Effector memory CD4-positive, alpha-beta T cell (primary cell): ENCODE data around the gene PMFBP1.

Experiments used
- DNase-seq, 3 donors: peaks; one replicate each; pipeline ENCODE4 v3.0.0-alpha.2; 2020
- H3K27ac ChIP-seq: 2 replicates; pipeline ENCODE4 v1.7.0; 2013; ENCODE audit warnings: mild to moderate bottlenecking, low read length, moderate library complexity; ENCODE audit not compliant: insufficient read depth, poor library complexity, severe bottlenecking
- H3K27me3 ChIP-seq: replicated peaks from 2 replicates; pipeline ENCODE4 v1.7.0; 2013; ENCODE audit warnings: mild to moderate bottlenecking, low read length; ENCODE audit not compliant: insufficient read depth, control insufficient read depth, poor library complexity, severe bottlenecking
- H3K36me3 ChIP-seq: 2 replicates; pipeline ENCODE4 v1.7.0; 2013; ENCODE audit warnings: mild to moderate bottlenecking, low read length, moderate library complexity; ENCODE audit not compliant: control insufficient read depth, insufficient read depth
- H3K4me1 ChIP-seq: 2 replicates; pipeline ENCODE4 v1.7.0; 2013; ENCODE audit warnings: low read length, mild to moderate bottlenecking; ENCODE audit not compliant: control insufficient read depth, insufficient read depth, poor library complexity, severe bottlenecking
- H3K4me3 ChIP-seq: 2 replicates; pipeline ENCODE4 v1.7.0; 2013; ENCODE audit warnings: low read length, low read depth, mild to moderate bottlenecking; ENCODE audit not compliant: insufficient read depth, poor library complexity, severe bottlenecking
- H3K9me3 ChIP-seq: 2 replicates; pipeline ENCODE4 v1.7.0; 2013; ENCODE audit warnings: mild to moderate bottlenecking, low read length, moderate library complexity; ENCODE audit not compliant: control insufficient read depth

PMFBP1 gene

DNA sequence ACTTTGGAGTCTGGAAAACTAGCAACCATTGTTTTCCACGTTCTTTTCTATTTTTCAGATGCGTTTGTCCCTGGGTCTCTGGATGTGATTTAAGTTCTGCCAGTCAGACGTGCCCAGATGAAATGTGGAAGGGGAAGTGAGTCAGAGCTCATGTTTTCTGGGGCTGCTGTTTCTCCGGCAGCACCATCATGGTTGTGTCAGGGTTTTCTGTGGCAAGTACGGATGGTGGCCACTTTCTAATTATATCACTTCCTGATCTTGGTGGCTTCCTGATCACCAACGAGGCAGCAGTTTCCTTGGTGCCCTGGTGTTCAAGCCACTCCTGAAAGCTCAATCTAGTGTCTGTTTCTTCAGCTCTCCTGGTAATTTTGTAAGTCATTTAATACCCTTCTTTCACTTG, 31.4 kb upstream of the PMFBP1 start:
- Histone ChIP-seq H3K36me3 (no peaks in the 10 kb centered on the region), H3K4me3 (no peak overlapping the region), H3K9me3 (no peaks in the 10 kb centered on the region), H3K27ac (no peak overlapping the region), H3K4me1 (no peaks in the 10 kb centered on the region), H3K27me3 (no peaks in the 10 kb centered on the region)
- no peak for DNase-seq

DNA sequence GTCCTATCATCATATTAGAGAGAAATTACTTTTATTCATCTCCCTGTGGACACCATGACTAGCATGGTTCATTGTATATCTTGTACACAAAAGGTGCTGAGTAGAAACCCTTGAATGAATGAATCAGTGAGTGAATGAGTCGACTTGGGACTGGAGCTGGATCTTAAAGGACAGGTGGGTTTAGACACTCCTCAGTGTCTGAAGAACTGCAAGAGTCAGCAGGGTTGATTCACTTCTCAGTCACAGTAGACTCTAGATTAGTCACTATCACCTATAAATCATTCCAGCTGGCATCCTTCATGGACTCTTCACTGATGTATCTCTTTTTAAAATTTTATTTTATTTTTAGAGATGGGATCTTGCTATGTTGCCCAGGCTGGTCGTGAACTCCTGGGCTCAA, 30.1 kb upstream of the PMFBP1 start:
- Histone ChIP-seq H3K27me3 (no peaks in the 10 kb centered on the region), H3K36me3 (no peaks in the 10 kb centered on the region), H3K4me3 (no peak overlapping the region), H3K27ac (no peak overlapping the region), H3K4me1 (no peaks in the 10 kb centered on the region), H3K9me3 (no peaks in the 10 kb centered on the region)
- no peak for DNase-seq

DNA sequence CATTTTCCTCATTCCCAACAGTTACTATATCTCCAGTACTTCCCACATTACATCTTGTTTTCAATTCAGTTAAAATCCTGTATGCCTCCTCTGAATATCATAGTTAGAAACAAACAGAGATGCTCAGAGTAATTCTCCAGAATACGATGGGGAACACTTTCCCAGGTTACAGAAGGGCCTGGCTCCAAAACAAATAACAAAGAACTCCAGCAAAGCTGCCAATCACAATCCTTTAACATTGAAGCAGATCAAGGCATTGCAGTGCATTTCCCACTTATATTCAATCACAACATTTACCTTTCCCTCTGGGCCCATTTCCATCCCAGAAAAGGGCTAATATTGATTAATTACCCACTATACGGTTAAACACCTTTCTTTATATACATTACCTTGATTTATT, 29.4 kb upstream of the PMFBP1 start:
- DNase-seq = no peak
- no peak overlapping the region for H3K27ac ChIP-seq
- H3K36me3 ChIP-seq = no peaks in the 10 kb centered on the region
- H3K9me3 ChIP-seq = no peaks in the 10 kb centered on the region
- H3K27me3 ChIP-seq = no peaks in the 10 kb centered on the region
- no peaks in the 10 kb centered on the region for H3K4me1 ChIP-seq
- no peak overlapping the region for H3K4me3 ChIP-seq

DNA sequence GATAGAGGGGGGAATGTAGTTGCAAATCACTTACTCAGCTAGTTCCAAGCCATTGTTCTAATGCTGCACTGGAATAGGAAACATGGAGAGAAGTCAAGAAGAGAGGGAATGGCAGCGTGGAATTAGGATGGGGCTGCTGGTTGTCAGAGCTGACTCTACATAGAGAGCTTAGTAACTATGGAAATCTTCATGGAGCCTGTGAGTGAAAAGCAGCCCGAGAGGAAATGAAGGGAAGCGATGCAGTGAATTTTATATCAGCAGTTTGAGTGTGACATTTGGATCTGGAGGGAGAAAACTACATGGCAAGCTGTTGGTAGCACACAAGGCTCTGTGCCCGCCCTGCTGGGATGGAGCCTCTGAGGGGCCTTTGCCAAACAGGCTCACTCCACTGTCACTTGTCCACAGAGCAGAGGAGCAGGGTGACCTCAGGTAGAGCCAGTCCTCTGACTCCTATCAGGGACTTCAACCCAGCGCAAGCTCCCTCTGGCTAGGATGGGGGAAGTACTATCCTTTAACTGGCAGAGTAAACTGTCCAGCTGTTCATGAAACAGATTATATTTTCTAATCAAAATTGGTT, 27.9 kb upstream of the PMFBP1 start:
- Histone ChIP-seq H3K27me3 (no peaks in the 10 kb centered on the region), H3K4me1 (no peaks in the 10 kb centered on the region), H3K9me3 (no peaks in the 10 kb centered on the region), H3K27ac (no peak overlapping the region), H3K36me3 (no peaks in the 10 kb centered on the region), H3K4me3 (no peak overlapping the region)
- no peak for DNase-seq

DNA sequence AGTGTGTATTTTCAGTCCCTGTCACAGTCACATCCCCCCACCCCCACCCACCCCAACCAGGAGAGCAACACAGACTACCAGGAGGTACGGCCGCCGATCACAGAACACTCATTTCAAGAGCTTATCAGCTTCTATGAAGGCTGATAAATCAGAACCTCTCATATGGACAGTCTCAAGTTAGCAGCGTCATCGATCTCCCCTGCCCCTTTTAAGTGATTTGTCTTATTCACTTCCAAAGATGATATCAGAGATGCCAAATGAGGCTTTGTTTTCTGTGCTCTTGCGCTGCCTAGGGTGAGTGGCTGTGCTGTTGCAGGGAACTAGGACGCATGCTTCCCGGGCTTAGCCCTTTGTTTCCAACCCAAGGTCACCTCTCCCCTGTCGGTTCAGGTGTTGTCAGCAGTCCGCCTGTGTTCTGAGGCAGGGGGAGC, 26.8 kb upstream of the PMFBP1 start:
- Histone ChIP-seq H3K4me1 (no peaks in the 10 kb centered on the region), H3K27me3 (no peaks in the 10 kb centered on the region), H3K27ac (no peak overlapping the region), H3K9me3 (no peaks in the 10 kb centered on the region), H3K4me3 (no peak overlapping the region), H3K36me3 (no peaks in the 10 kb centered on the region)
- DNase-seq = no peak

DNA sequence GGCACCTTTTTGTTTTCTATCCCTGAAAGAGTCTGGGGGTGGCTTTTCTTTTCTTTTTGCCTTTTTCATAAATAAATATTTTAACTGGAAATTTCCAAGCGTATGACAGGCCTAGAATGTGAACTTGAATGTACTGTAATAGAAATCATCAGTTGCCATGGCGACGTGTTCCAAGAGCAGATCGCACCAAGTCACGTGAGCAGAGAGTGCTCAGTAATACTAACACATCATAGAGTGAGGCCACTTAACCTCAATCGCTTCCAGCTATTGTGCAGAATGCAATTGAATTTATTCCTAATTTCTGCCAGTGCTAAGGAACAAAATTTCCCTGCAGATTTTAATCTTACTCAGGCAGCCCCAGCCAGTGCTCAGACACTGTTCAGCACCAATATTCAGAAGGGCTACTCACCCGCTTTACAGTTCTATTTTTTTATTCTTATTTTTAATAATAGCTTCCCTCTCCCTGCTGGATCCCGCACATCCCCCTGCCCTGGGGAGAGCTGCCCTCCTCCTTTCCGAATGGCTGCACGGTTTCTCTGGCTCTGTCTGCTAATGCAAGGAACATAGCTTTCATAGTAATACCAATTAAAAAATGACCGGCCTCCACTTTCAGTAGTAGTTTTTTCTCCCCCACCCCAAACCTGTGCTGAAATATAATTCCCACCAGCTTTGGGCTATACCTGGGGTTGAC, 26.2 kb upstream of the PMFBP1 start:
- H3K4me3 ChIP-seq = no peak overlapping the region
- no peak for DNase-seq
- H3K9me3 ChIP-seq = no peaks in the 10 kb centered on the region
- H3K27me3 ChIP-seq = no peaks in the 10 kb centered on the region
- no peaks in the 10 kb centered on the region for H3K4me1 ChIP-seq
- H3K27ac ChIP-seq = no peak overlapping the region
- H3K36me3 ChIP-seq = no peaks in the 10 kb centered on the region

DNA sequence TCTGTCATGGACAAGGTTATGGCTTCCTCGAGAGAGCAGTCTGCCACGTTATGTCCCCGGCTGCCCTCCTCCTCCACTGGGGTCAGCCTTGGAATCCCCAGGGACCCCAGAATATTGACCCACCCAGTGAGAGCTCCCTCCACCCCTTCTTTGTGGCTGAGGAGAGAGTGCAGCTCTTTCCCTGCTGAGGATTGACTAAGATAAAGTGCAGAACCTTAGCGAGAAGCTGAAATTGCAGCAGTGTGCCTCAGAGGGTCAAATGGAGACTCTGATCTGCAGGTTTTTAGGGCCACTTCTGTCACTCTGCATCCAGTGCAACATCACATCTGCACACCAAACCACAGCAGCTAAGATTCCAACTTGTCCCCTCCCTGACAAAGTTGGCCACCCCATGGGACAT, 25.6 kb upstream of the PMFBP1 start:
- Histone ChIP-seq H3K27me3 (no peaks in the 10 kb centered on the region), H3K36me3 (no peaks in the 10 kb centered on the region), H3K9me3 (no peaks in the 10 kb centered on the region), H3K27ac (no peak overlapping the region), H3K4me1 (no peaks in the 10 kb centered on the region), H3K4me3 (no peak overlapping the region)
- DNase-seq = no peak

DNA sequence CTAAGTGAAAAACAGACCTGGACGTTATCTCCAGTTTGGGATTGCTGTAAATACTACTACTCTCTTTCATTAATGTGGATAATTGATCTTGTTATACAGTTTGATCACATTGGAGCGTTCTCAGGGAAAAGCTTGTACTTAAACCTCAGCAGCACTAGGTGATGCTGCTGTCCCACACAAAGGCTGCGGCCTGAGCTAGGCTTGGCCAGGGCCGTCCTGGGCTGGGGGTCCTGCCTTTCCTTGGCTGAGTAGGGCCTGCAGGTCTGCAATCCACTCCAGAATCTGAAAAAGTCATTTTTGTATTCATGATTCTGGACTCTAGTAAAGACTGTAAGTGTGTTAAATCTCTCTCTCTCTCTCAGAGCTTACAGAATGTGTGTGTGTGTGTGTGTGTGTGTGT, 23.7 kb upstream of the PMFBP1 start:
- Histone ChIP-seq H3K4me3 (no peak overlapping the region), H3K27me3 (no peaks in the 10 kb centered on the region), H3K27ac (no peak overlapping the region), H3K9me3 (no peaks in the 10 kb centered on the region), H3K4me1 (no peaks in the 10 kb centered on the region), H3K36me3 (no peaks in the 10 kb centered on the region)
- no peak for DNase-seq

DNA sequence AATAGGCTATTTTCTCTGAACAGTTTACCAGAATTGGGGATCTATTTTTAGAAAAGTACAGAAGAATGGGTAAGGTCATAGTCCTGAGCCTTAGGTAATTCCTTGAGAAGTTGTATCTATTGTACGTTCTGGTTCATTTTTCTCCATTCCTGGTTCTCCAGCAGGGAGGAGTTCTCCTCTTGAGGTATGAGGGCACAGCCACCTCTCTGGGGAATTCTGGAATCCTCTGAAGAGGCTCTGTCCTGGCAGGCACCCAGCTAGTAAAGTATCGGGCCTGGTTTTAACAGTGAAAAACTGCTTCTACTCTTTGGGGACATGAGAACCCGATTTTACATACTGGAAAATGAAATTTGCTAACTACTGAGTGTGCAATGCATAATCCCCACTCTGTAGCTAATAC, 19.6 kb upstream of the PMFBP1 start:
- DNase-seq = no peak
- Histone ChIP-seq H3K27ac (no peak overlapping the region), H3K9me3 (no peaks in the 10 kb centered on the region), H3K4me3 (no peak overlapping the region), H3K4me1 (no peaks in the 10 kb centered on the region), H3K36me3 (no peaks in the 10 kb centered on the region), H3K27me3 (no peaks in the 10 kb centered on the region)

DNA sequence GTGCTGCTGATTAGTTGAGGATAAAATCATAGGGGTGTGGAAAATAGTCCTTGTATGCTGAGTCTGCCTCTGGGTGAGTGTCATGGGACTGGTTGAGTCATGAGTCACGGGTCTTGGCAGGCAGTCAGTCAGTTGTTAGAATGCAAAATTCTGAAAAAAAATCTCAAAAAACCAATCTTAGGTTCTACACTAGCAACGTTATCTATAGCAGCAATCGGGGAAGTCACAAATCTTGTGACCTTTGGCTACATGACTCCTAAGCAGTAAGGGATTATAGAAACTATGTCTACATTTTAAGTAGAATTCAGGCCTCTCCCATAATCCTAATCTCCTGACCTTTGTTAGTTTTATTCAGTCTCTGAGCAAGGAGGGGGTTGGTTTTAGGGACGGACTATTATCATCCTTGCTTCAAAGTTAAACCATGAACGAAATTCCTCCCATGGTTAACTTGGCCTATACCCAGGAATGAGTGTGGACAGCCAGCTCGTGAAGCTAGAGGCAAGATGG, 18.0 kb upstream of the PMFBP1 start:
- no peak for DNase-seq
- Histone ChIP-seq H3K36me3 (no peaks in the 10 kb centered on the region), H3K27ac (no peak overlapping the region), H3K9me3 (no peaks in the 10 kb centered on the region), H3K4me3 (no peak overlapping the region), H3K27me3 (no peaks in the 10 kb centered on the region), H3K4me1 (no peaks in the 10 kb centered on the region)
